GM18858 (cell line): ENCODE measurements around the gene CTCF.
A peak's percentile ranks its signal among the peaks of the same experiment; 100 is the strongest.
"Not testable (repeated sequence)": the region's sequence is repeated elsewhere in the genome, so short reads cannot be mapped to it uniquely, and the experiment has no call there.

Experiments
- ATAC-seq: cut with Tn5 transposase; IDR thresholded peaks from one replicate; pipeline ENCODE4 v1.9.1; 2021; ENCODE audit not compliant: unreplicated experiment

CTCF gene

GRCh38 chr16:67562526-67562917 lies at the start of gene CTCF:
Gene CTCF, plus strand, starts transcription at chr16:67562526. Its CDS starts 48,307 bp downstream, at chr16:67610833.
- peak; percentile 22 for ATAC-seq

GRCh38 chr16:67513892-67514291 lies 48.4 kb upstream of the CTCF start:
- ATAC-seq: not testable (repeated sequence)

GRCh38 chr16:67514382-67514828 lies 47.9 kb upstream of the CTCF start:
- ATAC-seq: peak; percentile 30

- ATAC-seq: no peak
These were observed 45.8 kb upstream of the CTCF start for GRCh38 chr16:67516296-67517154.

GRCh38 chr16:67517155-67517445 lies 45.2 kb upstream of the CTCF start:
- ATAC-seq: no peak

GRCh38 chr16:67517661-67518423 lies 44.5 kb upstream of the CTCF start:
- peak; percentile 31 for ATAC-seq

GRCh38 chr16:67518676-67519075 lies 43.6 kb upstream of the CTCF start:
- no peak for ATAC-seq

- no peak for ATAC-seq
These were observed 43.1 kb upstream of the CTCF start for GRCh38 chr16:67519242-67519641.

- ATAC-seq: peak; percentile 61
These were observed 41.1 kb upstream of the CTCF start for GRCh38 chr16:67521095-67521804.

GRCh38 chr16:67525176-67525860 lies 37.0 kb upstream of the CTCF start:
- no peak for ATAC-seq

GRCh38 chr16:67526149-67526791 lies 36.1 kb upstream of the CTCF start:
- no peak for ATAC-seq

GRCh38 chr16:67528222-67528869 lies 34.0 kb upstream of the CTCF start, which contains the start of gene RIPOR1:
Gene RIPOR1, plus strand, starts transcription at chr16:67528829. Its CDS starts 9,618 bp downstream, at chr16:67538447.
- no peak for ATAC-seq

GRCh38 chr16:67528870-67529581 lies 33.3 kb upstream of the CTCF start:
- ATAC-seq: no peak

- no peak for ATAC-seq
These were observed 32.7 kb upstream of the CTCF start for GRCh38 chr16:67529582-67530012.

- ATAC-seq: no peak
These were observed 32.0 kb upstream of the CTCF start for GRCh38 chr16:67530013-67530939.

GRCh38 chr16:67531247-67531646 lies 31.1 kb upstream of the CTCF start:
- no peak for ATAC-seq

- no peak for ATAC-seq
These were observed 29.2 kb upstream of the CTCF start for GRCh38 chr16:67533024-67533560.

GRCh38 chr16:67533987-67534386 lies 28.3 kb upstream of the CTCF start:
- not testable (repeated sequence) for ATAC-seq
